NCI-H1930 (cell line): Measurements from ENCODE around the gene TNFRSF21.
"Not testable (repeated sequence)": the region's sequence is repeated elsewhere in the genome, so short reads cannot be mapped to it uniquely, and the experiment has no call there.

Source experiments
- DNase-seq, 2 experiments: peaks; one replicate each; lab custom pipeline; 2025; lab: John Stamatoyannopoulos, UW

TNFRSF21 gene

GRCh38 chr6:47288267-47289090 is 21.2 kb downstream of the TNFRSF21 start:
- DNase-seq, result peak in 1 of 2 experiments; percentile 52

- no peak for DNase-seq
Observed at GRCh38 chr6:47286301-47286700, 23.4 kb downstream of the TNFRSF21 start.

- DNase-seq, result no peak
Observed at GRCh38 chr6:47283993-47284392, 25.7 kb downstream of the TNFRSF21 start.

- no peak for DNase-seq
Observed at GRCh38 chr6:47278545-47278944, 31.2 kb downstream of the TNFRSF21 start.

- no peak for DNase-seq
Observed at GRCh38 chr6:47277702-47278101, 32.0 kb downstream of the TNFRSF21 start.

GRCh38 chr6:47276377-47276776 is 33.3 kb downstream of the TNFRSF21 start:
- no peak for DNase-seq

GRCh38 chr6:47275640-47276039 is 34.1 kb downstream of the TNFRSF21 start:
- DNase-seq, result no peak

- DNase-seq, result not testable (repeated sequence)
Observed at GRCh38 chr6:47275132-47275531, 34.6 kb downstream of the TNFRSF21 start.

- DNase-seq, result no peak
Observed at GRCh38 chr6:47268572-47269187, 41.0 kb downstream of the TNFRSF21 start.

- DNase-seq, result no peak
Observed at GRCh38 chr6:47267301-47267700, 42.4 kb downstream of the TNFRSF21 start.

GRCh38 chr6:47265971-47266370 is 43.7 kb downstream of the TNFRSF21 start:
- DNase-seq, result no peak

- no peak for DNase-seq
Observed at GRCh38 chr6:47264775-47265184, 44.9 kb downstream of the TNFRSF21 start.

GRCh38 chr6:47263268-47263667 is 46.4 kb downstream of the TNFRSF21 start:
- DNase-seq, result no peak

- DNase-seq, result no peak
Observed at GRCh38 chr6:47262231-47262630, 47.5 kb downstream of the TNFRSF21 start.

GRCh38 chr6:47261191-47261590 is 48.5 kb downstream of the TNFRSF21 start:
- DNase-seq, result no peak

- DNase-seq, result no peak
Observed at GRCh38 chr6:47260021-47260420, 49.7 kb downstream of the TNFRSF21 start.

GRCh38 chr6:47258724-47259347 is 50.9 kb downstream of the TNFRSF21 start:
- DNase-seq, result no peak

- no peak for DNase-seq
Observed at GRCh38 chr6:47256981-47257730, 52.5 kb downstream of the TNFRSF21 start.

- no peak for DNase-seq
Observed at GRCh38 chr6:47256361-47256760, 53.3 kb downstream of the TNFRSF21 start.

GRCh38 chr6:47254906-47255305 is 54.8 kb downstream of the TNFRSF21 start:
- DNase-seq, result no peak

GRCh38 chr6:47254051-47254450 is 55.7 kb downstream of the TNFRSF21 start:
- no peak for DNase-seq

- no peak for DNase-seq
Observed at GRCh38 chr6:47253136-47253535, 56.6 kb downstream of the TNFRSF21 start.
